Brain pericyte (primary cell): ENCODE measurements around the gene NELFA.
"Not testable (repeated sequence)": the region's sequence is repeated elsewhere in the genome, so short reads cannot be mapped to it uniquely, and the experiment has no call there.

Source experiments
- DNase-seq: peaks from one replicate; pipeline ENCODE4 v3.0.0-alpha.2; 2012; ENCODE audit warnings: low read depth, low spot score

Gene NELFA

DNA sequence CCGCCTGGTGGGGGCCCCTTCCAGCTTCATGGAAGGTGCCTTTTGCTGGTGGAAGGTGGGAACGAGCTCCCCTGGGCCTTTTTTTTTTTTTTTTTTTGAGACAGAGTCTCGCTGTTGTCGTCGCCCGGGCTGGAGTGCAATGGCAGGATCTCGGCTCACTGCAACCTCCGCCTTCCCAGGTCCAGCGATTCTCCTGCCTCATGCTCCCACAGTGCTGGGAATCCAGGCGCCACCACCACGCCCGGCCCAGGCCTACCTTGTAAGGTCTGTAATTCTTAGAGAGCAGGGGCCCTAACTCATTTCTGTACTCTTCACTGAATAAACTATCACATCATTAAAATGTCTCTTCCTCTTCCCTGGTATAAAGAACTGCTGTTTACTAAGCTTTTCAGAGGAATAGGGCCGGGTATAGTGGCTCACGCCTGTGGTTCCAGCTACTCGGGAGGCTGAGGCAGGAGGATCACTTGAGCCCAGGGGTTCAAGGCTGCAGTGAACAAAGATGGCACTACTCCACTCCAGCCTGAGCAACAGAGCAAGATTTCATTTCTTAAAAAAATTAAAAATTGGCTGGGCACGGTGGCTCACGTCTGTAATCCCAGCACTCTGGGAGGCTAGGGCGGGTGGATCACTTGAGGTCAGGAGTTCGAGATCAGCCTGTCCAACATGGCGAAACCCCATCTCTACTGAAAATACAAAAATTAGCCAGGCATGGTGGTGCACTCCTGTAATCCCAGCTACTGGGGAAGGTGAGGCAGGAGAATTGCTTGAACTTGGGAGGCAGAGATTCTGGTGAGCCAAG lies 14.9 kb downstream of the NELFA start:
- DNase-seq = not testable (repeated sequence)

- no peak for DNase-seq
Observed at GRCh38 chr4:1993169-1993516, 15.6 kb downstream of the NELFA start.

GRCh38 chr4:1992468-1993168 lies 16.2 kb downstream of the NELFA start:
- no peak for DNase-seq

GRCh38 chr4:1991596-1992434 lies 17.0 kb downstream of the NELFA start:
- no peak for DNase-seq

DNA sequence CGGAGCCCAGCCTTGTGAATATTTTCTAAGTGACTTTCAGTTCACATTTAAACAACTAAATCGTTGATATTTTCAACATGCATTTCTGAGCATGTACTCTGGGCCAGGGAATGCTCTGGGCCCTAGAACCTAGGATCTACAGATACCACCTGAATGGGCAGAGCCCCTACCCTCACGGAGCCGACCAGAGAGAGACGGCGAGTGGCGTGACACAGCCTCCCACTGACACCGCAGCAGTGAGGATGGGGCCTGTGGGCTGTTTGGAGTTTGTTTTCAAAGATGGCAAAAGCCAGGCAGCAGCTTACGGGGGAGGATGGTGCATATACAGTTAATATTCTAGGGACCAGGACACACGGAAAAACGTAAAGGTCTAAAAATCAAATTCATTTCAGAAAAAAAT lies 17.7 kb downstream of the NELFA start:
- DNase-seq = no peak

- DNase-seq = no peak
Observed at GRCh38 chr4:1990676-1991075, 18.1 kb downstream of the NELFA start.

DNA sequence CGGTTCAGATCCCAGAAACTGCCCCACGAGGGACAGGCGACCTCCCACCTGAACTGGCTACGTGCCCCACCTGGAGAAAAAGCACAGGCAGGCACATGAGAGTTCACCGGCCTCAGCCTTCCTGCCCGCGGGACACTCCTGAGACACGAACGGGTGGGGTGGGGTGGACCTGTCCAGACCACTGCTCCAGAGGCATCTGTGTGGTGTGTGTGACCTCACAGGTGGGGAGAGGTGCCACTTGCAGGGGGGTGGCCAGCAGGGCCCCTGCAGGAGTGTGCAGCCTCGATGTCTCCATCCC lies 18.5 kb downstream of the NELFA start:
- no peak for DNase-seq

DNA sequence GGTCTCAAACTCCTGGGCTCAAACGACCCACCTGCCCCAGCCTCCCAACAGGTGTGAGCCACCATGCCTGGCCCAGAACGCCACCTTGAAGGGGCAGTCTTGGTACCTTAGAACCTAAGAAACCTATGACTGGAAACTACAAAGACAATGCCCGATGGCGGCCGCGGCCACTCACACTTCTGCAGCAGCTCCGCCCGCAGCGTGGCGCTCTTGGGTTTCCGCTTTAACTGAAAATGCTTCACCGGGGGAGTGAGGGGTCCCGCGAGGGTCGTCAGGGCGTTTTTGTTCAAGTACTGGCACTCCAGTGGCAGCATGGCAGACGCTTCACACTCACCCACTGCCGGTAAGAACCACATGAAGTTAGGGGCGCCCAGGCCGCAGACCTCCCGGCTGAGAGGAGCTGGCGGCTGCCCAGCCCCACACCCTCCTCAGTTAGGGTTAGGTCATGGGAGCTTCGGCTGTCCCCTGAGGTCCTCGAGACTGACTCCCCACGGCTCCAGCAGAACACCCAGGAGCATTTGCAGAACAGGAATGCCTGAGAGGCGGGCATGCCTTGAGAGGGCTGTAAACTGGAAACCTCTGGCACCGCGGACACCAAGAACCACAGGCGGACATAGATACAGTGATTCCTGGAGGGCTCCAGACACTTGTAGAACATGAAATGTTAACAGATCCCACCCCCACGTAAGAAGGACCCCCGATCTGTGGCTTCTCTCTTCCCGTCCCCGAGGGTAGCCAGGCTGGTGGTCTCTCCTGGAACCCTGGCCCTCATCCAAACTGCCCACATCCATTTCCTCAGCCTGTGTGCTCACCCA lies 19.0 kb downstream of the NELFA start:
- no peak for DNase-seq

DNA sequence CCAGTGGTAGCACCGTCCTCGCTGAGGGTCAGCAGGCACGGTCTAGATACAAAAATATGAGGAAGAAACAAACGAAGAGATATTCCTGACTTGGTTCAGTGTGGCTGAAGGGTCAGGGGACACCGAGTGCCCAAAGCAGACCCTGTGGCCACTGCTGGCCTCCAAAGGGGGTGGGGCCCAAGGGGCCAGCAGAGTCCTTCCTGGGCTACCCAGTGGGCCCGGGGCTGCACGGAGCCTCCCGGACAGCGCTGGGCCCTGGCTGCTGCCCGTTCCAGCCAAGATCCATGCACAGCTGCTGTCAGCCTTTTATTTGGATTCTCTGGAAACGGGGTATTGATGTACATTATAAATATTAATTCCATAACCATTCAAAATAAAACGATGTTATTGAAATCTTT lies 20.4 kb downstream of the NELFA start:
- DNase-seq = no peak

DNA sequence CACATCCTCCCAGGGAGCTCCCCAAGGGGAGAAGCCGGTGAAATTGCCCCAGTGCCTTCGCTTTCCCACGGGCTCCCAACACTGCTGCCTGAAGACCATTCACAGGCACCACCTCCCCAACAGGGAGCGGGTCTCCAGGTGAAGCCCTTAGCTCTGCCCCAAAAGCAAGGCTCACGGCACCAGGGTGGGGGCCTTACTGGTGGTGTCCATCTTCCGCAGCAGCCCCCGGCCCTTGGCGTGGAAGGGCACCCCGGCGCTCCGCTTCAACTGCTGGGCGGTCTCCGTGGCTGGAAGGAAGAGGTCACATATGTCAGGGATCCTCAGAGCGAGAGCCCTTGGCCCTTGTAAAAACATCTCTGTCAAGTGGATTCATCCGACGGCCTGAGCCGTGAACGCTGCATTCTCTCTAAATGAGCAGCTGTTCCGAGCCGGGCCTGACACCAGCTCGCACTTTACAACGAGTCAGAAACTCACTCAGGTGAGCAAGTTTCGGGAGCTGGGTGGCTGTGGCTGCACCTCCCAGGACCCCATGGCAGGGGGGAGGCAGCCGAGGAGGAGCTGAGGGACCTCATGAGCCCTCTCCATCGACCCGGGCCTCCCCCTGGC lies 20.9 kb downstream of the NELFA start:
- no peak for DNase-seq

DNA sequence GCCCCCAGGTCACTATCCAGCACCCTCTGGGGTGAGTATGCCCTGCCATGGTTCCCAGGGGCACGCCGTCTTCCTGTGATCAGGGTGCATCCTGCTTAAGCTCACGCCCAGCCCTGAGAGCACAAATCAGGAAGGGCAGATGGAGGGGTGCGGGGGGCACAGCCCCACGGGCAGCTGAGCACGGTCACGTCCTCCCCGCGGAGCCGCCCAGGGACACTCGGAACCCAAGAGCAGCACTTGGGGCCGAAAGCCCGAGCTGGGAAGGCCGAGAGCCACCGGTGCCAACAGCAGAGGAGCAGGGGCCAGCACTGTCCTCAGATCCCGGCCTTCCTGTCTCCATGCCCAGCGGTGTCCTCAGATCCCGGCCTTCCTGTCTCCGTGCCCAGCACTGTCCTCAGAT lies 21.5 kb downstream of the NELFA start:
- no peak for DNase-seq

DNA sequence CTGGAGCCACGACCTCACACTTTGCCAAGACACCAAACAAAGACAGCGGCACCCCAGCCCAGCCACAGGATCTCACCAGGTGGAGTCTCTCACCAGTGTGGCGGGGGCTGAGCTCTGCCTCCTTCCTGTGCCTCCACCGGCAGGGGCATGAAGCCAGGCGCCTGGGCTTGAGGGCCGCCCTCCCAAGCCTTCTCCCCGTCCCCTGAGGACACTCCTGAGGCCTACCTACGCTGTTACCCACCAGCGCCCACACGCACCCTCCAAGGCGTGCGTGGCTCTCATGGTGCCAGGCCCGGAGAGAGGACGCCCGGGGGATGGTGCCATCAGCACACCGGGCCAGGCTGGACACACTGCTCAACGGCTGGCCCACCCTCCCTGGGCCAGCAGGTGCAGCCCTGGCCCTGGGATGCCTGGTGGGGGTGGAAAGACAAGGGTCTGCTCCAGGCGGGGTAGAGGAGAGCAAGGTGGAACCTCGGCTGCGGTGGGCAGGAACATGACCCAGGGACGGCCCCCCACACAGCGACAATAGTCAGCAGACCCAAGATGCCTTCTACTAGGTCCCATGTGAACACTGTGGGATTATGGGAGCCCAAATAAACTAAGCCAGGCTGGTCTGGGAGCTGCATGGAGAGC lies 22.1 kb downstream of the NELFA start:
- DNase-seq = no peak

DNA sequence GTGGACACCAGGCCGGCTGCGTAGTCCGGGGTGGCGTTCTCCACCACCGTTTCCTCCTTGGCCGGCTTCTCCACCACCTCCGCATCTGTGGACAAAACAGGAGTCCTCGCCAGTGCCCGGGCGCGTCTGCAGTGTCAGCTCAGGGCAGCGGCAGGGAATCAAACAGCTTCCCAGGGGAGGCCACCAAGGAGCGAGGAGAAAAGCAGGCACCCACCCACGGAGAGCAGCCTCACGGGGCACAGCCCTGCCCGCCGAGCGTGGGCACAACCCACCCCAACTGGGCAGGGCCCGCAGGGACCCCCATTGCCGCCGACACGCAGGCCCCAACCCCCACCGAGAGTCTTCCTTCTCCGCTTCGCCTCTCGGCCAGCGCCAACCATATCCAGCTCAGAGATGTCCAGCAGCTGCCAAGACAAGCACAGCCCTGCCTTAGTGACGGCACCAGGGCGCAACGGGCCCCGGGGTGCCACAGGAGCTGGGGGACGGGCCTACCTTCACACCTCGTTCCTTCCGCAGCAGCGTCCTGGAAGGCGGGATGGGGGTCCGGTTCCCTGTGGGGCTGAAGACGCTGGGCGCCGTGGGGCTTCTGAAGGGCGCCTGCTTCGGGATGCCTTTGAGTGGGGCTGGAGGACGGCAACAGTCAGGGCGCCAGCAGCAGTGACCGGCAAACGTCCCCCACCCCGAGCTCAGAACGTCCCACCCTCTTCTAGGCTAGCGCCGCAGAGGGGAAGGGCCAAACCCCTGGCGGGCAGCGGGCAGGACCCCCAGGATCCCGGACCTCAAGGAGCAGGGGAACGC lies 22.8 kb downstream of the NELFA start:
- DNase-seq = no peak

DNA sequence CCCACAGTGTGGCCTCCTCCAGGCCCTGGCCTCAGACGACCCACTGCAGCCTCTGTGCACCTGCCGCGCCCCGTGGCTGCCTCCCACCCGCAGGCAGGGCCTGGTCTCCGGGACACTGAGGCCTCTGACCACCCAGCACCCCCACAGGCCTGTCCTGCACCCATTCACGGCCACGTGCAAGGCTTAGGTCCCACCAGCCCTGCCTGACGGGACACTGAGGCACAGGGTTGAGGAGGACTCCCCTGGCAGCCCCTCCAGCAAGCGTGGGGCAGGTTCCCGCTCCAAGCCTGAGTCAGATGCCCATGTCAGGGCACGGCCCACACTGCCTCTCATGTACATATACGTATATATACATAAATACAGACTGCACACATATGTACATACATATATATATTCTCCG lies 23.5 kb downstream of the NELFA start:
- DNase-seq = no peak

DNA sequence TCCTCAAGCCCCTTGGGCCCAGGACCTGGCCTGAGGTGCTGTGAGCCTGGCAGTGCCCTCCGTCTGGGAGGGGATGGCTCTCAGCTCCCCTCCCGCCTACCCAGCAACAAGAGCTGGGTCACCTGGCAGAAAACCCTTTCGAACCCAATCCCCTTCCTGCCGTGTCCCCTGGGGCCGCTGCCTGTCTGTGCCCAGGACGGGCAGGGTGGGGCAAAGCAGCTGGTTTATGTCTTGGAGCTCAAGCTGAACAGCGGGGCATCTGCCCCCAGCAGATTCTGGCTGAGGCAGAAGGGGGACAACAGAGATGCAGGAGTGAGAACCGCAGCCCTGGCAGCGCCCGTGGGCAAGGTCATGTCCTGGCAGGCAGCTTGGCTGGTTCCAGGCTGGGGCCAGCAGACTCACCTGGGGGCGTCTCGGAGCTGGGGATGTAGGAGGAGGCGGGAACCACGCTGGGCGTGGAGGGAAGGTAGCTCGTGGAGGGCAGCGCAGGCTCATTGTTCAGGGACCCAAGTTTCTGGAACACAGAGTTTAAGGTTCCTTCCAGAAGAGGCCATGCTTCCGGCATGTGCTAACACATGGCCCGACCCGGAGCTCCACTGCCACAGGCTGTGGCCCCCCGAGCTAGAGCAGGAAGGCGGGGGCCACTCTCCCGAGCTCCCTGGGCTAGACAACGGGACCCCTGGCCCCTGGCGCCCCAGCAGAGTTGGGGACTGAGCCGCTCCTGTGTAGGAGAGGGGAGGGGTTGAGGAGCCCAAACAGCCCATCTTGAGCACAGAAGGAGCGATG lies 24.2 kb downstream of the NELFA start:
- no peak for DNase-seq

GRCh38 chr4:1983846-1984405 lies 24.8 kb downstream of the NELFA start:
- DNase-seq = no peak

GRCh38 chr4:1983053-1983845 lies 25.5 kb downstream of the NELFA start:
- DNase-seq = no peak
